Measurements from ENCODE around the gene GALNT12. TPM values are rescaled to one million over a fixed set of nuclear protein-coding genes. Genes with fewer than 3 reads are reported as not detected.
A peak's percentile ranks its signal among the peaks of the same experiment; 100 is the strongest.

GALNT12 gene
- total and polyA plus RNA-seq, 2 donors = 12.6 to 13.0 TPM

DNA sequence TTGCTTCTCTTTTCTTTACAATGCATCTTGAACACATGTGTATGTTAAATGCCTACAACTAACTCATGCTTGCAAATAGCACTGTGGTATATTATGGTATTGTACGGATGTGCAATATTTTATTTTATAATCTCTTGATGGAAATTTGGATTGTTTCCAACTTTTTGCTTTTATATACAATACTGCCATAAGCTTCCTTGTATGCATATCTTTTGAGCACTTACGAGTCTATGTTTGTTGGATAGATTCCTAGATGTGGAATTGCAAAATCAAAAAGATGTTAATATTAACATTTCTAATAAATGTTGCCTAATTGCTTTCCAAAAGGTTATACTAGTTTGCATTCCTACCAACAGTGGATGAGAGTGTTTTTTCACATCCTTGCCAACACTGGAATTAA is 3.4 kb upstream of the GALNT12 start:
- Histone ChIP-seq H3K4me1 (ENCODE audit: insufficient read depth) (peaks cover 2% of the 10 kb centered on the region), H3K36me3 (ENCODE audit: insufficient read depth) (no peaks in the 10 kb centered on the region), H3K27ac (ENCODE audit: low read depth) (no peak overlapping the region), H3K4me3 (ENCODE audit: low read depth, low read length) (no peak overlapping the region)
- DNase-seq (ENCODE audit: extremely low spot score) = no peak
- 14% methylated on average over 2 of the region's 2 CpGs for WGBS

DNA sequence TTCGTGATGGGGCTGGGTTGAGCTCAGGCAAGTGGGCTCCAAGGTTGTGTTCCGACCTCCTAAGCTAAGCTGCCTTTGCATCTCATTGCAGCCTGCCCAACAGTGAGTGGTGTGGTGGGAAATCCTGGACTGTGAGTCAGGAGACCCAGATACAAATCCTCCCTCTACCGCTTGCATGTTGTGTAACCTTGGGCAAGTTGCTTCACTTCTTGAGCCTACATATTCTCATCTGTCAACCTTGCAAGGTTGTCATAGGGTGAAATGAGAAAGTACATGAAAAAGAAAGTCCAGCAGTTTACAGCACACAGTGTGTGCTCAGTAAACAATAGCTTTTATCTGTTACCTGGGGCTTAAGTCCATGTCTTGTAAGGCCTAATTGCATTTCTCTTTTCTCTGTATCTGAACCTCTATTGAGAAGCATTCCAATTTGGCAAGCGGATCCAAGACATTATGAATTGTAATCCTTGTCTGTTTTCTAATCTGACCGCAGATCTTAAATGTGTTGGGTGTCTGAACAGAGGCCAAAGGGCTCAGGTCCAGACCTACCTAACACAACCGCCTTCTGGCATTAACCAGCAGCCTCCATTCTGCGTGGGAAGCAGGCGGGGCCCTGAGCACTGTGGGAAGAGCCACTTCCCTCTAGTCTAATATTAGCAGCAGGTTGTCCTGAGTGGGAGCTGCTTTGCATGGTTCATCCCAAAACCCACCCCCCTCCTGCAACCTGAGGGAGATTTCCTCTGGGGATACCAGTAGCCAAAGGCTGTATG is 1.8 kb upstream of the GALNT12 start:
- no peak for DNase-seq (ENCODE audit: extremely low spot score)
- no peak overlapping the region for H3K27ac ChIP-seq (ENCODE audit: low read depth)
- whole genome bisulfite sequencing = 56% methylated on average over 8 of the region's 8 CpGs
- H3K4me1 ChIP-seq (ENCODE audit: insufficient read depth) = peaks cover 2% of the 10 kb centered on the region
- no peaks in the 10 kb centered on the region for H3K36me3 ChIP-seq (ENCODE audit: insufficient read depth)
- no peak overlapping the region for H3K4me3 ChIP-seq (ENCODE audit: low read depth, low read length)

GRCh38 chr9:98806394-98807035 is 955 bp upstream of the GALNT12 start:
- peaks cover 2% of the 10 kb centered on the region for H3K4me1 ChIP-seq (ENCODE audit: insufficient read depth)
- 36% methylated on average over 8 of the region's 8 CpGs for WGBS
- no peak overlapping the region for H3K27ac ChIP-seq (ENCODE audit: low read depth)
- no peak for DNase-seq (ENCODE audit: extremely low spot score)
- no peak overlapping the region for H3K4me3 ChIP-seq (ENCODE audit: low read depth, low read length)
- H3K36me3 ChIP-seq (ENCODE audit: insufficient read depth) = no peaks in the 10 kb centered on the region

- no peak overlapping the region for H3K27ac ChIP-seq (ENCODE audit: low read depth)
- H3K36me3 ChIP-seq (ENCODE audit: insufficient read depth) = no peaks in the 10 kb centered on the region
- peaks cover 2% of the 10 kb centered on the region for H3K4me1 ChIP-seq (ENCODE audit: insufficient read depth)
- DNase-seq (ENCODE audit: extremely low spot score) = no peak
- 1% methylated on average over 46 of the region's 46 CpGs for WGBS
- peak overlapping the region; percentile 90 for H3K4me3 ChIP-seq (ENCODE audit: low read depth, low read length)
These were observed 335 bp downstream of the GALNT12 start for GRCh38 chr9:98807814-98808195.

GRCh38 chr9:98808411-98808815 is 943 bp downstream of the GALNT12 start:
- no peak overlapping the region for H3K27ac ChIP-seq (ENCODE audit: low read depth)
- H3K4me3 ChIP-seq (ENCODE audit: low read depth, low read length) = peak overlapping the region; percentile 90
- WGBS = 41% methylated on average over 17 of the region's 17 CpGs
- no peaks in the 10 kb centered on the region for H3K36me3 ChIP-seq (ENCODE audit: insufficient read depth)
- DNase-seq (ENCODE audit: extremely low spot score) = no peak
- peaks cover 2% of the 10 kb centered on the region for H3K4me1 ChIP-seq (ENCODE audit: insufficient read depth)

GRCh38 chr9:98808875-98809274 is 1.4 kb downstream of the GALNT12 start:
- Histone ChIP-seq H3K4me1 (ENCODE audit: insufficient read depth) (peaks cover 2% of the 10 kb centered on the region), H3K4me3 (ENCODE audit: low read depth, low read length) (no peak overlapping the region), H3K36me3 (ENCODE audit: insufficient read depth) (no peaks in the 10 kb centered on the region), H3K27ac (ENCODE audit: low read depth) (no peak overlapping the region)
- no peak for DNase-seq (ENCODE audit: extremely low spot score)
- WGBS = 95% methylated on average over 2 of the region's 2 CpGs

- Histone ChIP-seq H3K4me1 (ENCODE audit: insufficient read depth) (peaks cover 2% of the 10 kb centered on the region), H3K36me3 (ENCODE audit: insufficient read depth) (no peaks in the 10 kb centered on the region), H3K4me3 (ENCODE audit: low read depth, low read length) (no peak overlapping the region), H3K27ac (ENCODE audit: low read depth) (no peak overlapping the region)
- DNase-seq (ENCODE audit: extremely low spot score) = no peak
- WGBS = 82% methylated on average over 9 of the region's 9 CpGs
These were observed 2.0 kb downstream of the GALNT12 start for GRCh38 chr9:98809311-98810101.

DNA sequence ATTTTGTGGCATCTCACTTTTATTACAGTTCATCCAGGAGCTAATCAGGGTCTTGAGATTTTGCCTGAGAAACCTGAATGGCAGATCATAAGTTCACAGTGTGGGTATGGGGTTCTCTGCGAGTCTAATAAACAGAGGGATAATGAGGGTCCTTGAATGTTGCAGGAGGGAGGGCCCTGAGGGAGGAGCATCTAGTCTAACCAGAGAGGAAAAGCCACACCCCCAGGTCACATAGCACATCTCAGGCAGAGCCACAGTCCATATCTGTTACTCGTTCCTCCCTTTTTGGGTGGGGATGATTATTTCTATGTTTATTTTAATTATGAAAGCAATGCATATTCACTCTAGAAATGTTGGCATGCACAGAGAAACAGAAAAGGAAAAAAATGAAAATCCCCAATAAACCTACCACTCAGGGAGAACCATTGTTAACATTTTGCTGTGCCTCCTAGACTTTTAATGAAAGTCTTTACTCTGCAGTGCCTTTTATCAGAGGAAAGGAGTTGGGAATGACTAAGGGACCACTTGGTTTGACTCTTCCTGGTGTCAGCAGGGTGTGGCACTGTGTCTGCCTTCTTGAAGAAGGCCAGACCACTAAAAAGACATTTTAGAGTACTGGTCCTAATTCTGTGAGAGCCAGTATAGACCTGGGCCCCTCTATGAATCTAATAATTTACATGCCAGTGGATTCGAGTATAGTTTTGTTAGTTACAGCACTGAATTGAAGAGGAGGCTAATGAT is 2.8 kb downstream of the GALNT12 start:
- Histone ChIP-seq H3K4me1 (ENCODE audit: insufficient read depth) (peaks cover 2% of the 10 kb centered on the region), H3K4me3 (ENCODE audit: low read depth, low read length) (no peak overlapping the region), H3K36me3 (ENCODE audit: insufficient read depth) (no peaks in the 10 kb centered on the region), H3K27ac (ENCODE audit: low read depth) (no peak overlapping the region)
- 53% methylated on average over 3 of the region's 3 CpGs for WGBS
- DNase-seq (ENCODE audit: extremely low spot score) = no peak

GRCh38 chr9:98811051-98811650 is 3.7 kb downstream of the GALNT12 start:
- no peak overlapping the region for H3K27ac ChIP-seq (ENCODE audit: low read depth)

DNA sequence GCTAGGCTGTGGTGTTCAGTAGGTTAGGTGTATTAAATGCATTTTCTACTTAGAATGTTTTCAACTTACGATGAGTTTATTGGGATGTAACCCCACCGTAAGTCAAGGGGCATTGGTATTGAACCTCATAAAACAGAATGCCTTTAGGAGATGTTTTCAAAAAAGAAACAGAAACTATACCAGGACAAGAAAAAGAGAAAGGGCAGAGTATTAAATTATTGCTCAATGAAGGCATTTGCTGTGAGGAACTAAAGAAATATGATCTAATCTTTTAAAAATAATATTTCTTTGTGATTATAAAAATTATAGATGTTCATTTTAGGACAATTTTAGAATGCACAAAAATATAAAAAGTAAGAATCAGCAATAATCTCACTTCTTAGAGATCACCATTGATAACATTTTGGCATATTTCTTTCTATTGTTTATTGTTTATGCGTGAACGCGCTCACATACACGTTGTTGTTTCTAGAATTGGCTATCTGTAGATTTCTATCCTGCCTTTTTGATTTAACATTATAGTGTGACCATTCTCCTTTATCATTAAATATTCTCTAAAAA is 8.0 kb downstream of the GALNT12 start:
- DNase-seq (ENCODE audit: extremely low spot score) = no peak
- WGBS = 80% methylated on average over 6 of the region's 6 CpGs
- Histone ChIP-seq H3K4me1 (ENCODE audit: insufficient read depth) (no peaks in the 10 kb centered on the region), H3K36me3 (ENCODE audit: insufficient read depth) (no peaks in the 10 kb centered on the region), H3K27ac (ENCODE audit: low read depth) (no peak overlapping the region), H3K4me3 (ENCODE audit: low read depth, low read length) (no peak overlapping the region)

More at GRCh38 chr9:98811051-98811650, 3.7 kb downstream of the GALNT12 start:
- DNase-seq (ENCODE audit: extremely low spot score) = no peak
- Histone ChIP-seq H3K36me3 (ENCODE audit: insufficient read depth) (no peaks in the 10 kb centered on the region), H3K4me3 (ENCODE audit: low read depth, low read length) (no peak overlapping the region), H3K4me1 (ENCODE audit: insufficient read depth) (peaks cover 2% of the 10 kb centered on the region)
- 59% methylated on average over 2 of the region's 2 CpGs for WGBS

DNA sequence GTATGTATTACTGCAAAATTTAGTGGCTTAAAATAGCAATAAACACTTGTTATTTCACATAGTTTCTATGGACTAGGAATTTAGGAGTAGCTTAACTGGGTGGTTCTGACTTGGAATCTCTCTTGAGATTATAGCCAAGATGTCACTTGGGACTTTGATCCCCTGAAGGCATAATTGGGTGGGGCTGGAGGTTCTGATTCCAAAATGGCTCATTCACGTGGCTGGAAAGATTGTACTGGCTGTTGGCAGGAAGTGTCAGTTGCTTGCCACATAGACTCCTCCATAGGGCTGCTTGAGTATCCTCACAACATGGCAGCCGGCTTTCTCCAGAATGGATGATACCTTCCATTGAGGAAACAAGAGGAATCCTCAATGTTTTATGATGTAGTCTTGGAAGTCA is 11.3 kb downstream of the GALNT12 start:
- WGBS = 85% methylated on average over 2 of the region's 2 CpGs

DNA sequence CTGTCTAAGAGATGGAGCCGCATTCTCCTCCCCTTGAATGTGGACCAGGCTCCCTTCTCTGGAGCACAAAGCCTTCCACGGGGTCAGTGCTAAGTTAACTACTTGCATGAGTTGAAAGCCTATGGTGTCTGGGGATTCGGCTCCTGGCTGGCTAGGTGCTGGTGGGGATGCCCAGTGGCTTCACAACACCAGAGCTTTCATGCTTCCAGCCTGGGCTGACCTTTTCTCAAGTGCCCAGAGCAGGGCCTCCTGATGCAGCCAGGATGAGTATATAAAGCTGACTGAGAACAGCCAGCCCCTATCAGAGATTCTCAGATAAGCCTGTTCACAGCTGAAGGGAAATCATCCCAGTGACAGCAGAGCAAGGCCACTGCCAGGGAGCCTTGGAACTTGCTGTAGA is 11.8 kb downstream of the GALNT12 start:
- DNase-seq (ENCODE audit: extremely low spot score) = no peak
- 98% methylated on average over 3 of the region's 3 CpGs for WGBS
- Histone ChIP-seq H3K27ac (ENCODE audit: low read depth) (no peak overlapping the region), H3K4me3 (ENCODE audit: low read depth, low read length) (no peak overlapping the region), H3K4me1 (ENCODE audit: insufficient read depth) (no peaks in the 10 kb centered on the region), H3K36me3 (ENCODE audit: insufficient read depth) (no peaks in the 10 kb centered on the region)

More for the DNA sequence above, 11.3 kb downstream of the GALNT12 start:
- DNase-seq (ENCODE audit: extremely low spot score) = no peak
- H3K36me3 ChIP-seq (ENCODE audit: insufficient read depth) = no peaks in the 10 kb centered on the region
- H3K27ac ChIP-seq (ENCODE audit: low read depth) = no peak overlapping the region
- H3K4me1 ChIP-seq (ENCODE audit: insufficient read depth) = no peaks in the 10 kb centered on the region
- H3K4me3 ChIP-seq (ENCODE audit: low read depth, low read length) = no peak overlapping the region

- H3K36me3 ChIP-seq (ENCODE audit: insufficient read depth) = no peaks in the 10 kb centered on the region
- no peak overlapping the region for H3K4me3 ChIP-seq (ENCODE audit: low read depth, low read length)
- no peak for DNase-seq (ENCODE audit: extremely low spot score)
- H3K27ac ChIP-seq (ENCODE audit: low read depth) = no peak overlapping the region
- 92% methylated on average over 2 of the region's 2 CpGs for WGBS
- no peaks in the 10 kb centered on the region for H3K4me1 ChIP-seq (ENCODE audit: insufficient read depth)
These were observed 14.4 kb downstream of the GALNT12 start for GRCh38 chr9:98821831-98822230.

Data from urinary bladder (tissue), 4 donors.